IPS-NIHi7 (cell line): Measurements from ENCODE around the gene SMG9.
"Not testable (repeated sequence)": the region's sequence is repeated elsewhere in the genome, so short reads cannot be mapped to it uniquely, and the experiment has no call there.

ENCODE experiments used
- DNase-seq: peaks from one replicate; pipeline ENCODE4 v3.0.0; 2012; ENCODE audit warnings: mixed read lengths; ENCODE audit errors: extremely low spot score

SMG9 gene

GRCh38 chr19:43692877-43693276 lies 61.9 kb downstream of the SMG9 start:
- DNase-seq, result no peak

- DNase-seq, result no peak
These were observed 62.4 kb downstream of the SMG9 start for GRCh38 chr19:43692385-43692784.

DNA sequence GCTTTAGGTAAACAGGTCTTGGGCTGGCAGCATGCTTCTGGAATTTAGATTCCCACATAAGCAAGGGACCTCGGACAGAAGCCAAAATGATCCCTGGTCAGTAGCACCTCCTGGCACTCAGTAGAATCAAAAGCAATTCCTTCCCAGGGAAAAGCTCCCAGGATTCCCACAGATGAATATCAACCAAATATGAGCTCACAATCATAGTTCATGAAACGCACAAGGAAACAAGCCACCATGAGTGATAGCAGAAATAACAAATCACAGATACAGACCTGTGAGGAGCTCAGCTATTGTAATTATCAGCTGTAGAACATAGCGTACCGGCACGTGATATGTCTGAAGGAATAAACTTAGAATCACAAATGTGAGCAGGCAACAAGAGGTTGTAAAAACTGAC lies 63.0 kb downstream of the SMG9 start:
- no peak for DNase-seq

DNA sequence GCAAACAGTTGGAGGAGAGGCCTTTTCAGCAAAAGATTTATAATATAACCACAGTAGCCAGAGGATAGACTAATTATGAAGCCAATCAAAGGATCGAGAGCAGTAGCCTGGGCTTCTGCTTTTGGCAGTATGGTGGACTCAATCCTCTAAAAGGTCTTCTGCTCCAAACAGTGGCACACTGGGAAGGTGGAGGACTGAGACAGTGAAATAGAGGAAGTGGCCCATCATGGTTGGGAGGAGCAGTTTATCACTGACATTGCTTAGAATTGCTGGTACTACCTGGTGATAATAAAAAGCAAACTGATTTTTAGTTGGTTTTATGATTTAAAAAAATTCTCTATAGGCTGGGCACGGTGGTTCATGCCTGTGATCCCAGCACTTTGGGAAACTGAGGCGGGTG lies 63.9 kb downstream of the SMG9 start:
- no peak for DNase-seq

DNA sequence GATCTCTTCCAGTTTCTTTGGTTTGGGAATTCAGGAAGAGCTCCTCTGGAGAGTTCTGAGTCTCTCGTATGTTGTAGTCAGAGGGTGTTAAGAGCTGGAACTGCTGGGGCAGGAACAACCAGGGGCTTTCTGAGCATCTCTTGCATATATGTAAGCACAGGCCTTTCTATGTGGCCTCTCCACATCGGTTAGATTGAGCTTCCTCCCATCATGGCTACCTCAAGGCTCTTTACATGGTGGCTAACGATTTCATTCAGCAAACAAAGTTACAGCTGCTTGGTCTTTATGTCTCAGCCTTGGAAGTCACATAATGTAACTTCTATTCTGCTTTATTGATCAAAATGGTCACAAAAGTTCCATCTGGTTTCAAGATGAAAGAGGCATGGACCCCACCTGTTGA lies 64.3 kb downstream of the SMG9 start:
- DNase-seq, result no peak

GRCh38 chr19:43688059-43688701 lies 66.6 kb downstream of the SMG9 start:
- DNase-seq, result no peak

- no peak for DNase-seq
These were observed 67.1 kb downstream of the SMG9 start for GRCh38 chr19:43687660-43687997.

GRCh38 chr19:43684326-43684725 lies 70.4 kb downstream of the SMG9 start:
- DNase-seq, result no peak

DNA sequence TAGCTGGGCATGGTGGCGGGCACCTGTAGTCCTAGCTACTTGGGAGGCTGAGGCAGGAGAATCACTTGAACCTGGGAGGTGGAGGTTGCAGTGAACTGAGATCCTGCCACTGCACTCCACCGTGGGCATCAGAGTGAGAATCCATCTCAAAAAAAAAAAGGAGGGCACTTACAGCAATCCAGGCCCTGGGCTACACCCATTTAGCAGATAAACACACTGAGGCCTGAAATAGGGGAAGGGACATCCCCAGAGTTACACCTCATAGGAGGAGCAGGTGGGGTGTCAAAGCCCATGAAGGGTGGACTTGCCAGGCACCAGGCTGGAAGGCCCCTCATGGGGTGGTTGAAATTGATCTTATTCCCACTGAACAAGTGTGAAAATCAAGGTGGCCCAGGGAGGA lies 70.9 kb downstream of the SMG9 start:
- DNase-seq, result no peak

DNA sequence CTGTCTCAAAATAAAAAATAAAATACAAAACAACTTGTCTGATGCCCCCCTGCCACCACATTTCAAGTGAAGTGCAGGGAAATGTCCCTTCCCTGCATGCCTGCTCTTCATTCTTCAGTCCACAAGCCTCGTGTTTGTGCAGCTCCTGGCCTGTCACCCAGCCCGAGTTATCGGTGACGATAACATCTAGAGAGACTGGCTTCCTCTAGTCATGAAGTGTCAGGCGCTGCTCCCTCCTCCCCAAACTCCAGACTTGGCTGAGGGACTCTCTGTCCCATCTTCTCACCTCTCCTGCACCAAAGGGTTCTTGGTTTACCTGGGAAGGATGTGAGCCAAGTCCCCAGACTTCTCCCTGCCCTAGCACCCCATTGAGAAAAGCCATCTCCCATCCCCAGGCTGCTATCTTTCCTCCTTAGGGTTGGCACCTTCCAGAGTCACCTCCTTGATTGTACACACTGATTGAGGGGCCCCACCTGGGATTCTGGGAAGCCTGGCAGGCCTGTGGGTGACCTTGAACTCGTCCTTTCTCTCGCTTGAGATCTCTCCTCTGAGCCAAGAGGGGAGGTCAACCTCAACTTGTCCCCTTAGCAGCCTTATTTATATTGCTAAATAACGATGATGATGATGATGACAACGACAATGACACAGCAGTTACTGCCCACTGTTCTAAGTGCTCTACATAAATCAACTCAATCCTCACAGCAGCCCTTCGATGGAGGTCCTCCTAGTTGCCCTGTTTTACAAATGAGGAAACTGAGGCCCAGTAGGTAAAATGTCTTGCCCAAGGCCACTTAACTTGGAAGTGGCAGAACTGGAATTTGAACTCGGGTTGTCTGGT lies 71.7 kb downstream of the SMG9 start:
- DNase-seq, result no peak

- not testable (repeated sequence) for DNase-seq
These were observed 72.5 kb downstream of the SMG9 start for GRCh38 chr19:43682269-43682668.

GRCh38 chr19:43681821-43682220 lies 72.9 kb downstream of the SMG9 start:
- no peak for DNase-seq

DNA sequence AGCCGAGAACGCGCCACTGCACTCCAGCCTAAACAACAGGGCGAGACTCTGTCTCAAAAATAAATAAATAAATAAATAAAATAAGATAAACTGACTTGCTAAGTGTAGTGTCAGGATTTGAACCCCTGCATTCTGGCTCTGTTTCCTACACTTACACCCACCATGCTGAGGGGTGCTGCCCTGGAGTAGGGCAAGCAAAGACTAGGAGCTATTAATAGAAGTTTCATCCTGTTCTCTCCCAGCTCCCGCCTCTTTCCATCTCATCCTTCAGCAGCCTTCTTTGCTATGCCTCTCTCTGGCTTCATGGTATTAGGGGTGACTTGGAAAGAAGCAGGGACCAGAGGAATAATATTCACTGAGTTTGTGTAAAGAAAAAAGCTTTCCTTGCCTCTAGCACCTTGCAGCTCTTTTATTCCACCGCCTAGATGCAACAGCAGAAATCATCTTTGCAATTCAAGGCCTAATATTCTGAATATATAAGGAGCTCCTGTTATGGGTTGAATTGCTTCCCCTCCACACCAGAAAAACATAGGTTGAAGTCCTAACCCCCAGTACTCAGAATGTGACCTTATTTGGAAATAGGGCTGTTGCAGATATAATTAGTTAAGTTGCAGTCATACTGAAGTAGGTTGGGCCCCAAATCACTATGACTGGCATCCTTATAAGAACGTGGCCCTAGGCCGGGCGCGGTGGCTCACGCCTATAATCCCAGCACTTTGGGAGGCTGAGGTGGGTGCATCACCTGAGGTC lies 76.1 kb downstream of the SMG9 start:
- DNase-seq, result no peak
